HG03439 (cell line): ENCODE results near the gene MRLN.

Source experiments
- ATAC-seq: cut with Tn5 transposase; IDR thresholded peaks from one replicate; pipeline ENCODE4 v1.9.1; 2021; ENCODE audit warnings: mild to moderate bottlenecking, moderate library complexity; ENCODE audit not compliant: unreplicated experiment

The MRLN gene

GRCh38 chr10:59706851-59707797 lies 46.1 kb downstream of the MRLN start:
- ATAC-seq, result no peak

- no peak for ATAC-seq
These were observed 47.3 kb downstream of the MRLN start for GRCh38 chr10:59705931-59706330.

GRCh38 chr10:59704630-59705029 lies 48.6 kb downstream of the MRLN start:
- no peak for ATAC-seq

- ATAC-seq, result no peak
These were observed 50.9 kb downstream of the MRLN start for GRCh38 chr10:59702347-59702746.

- ATAC-seq, result no peak
These were observed 52.5 kb downstream of the MRLN start for GRCh38 chr10:59700709-59701108.

GRCh38 chr10:59698326-59698725 lies 54.9 kb downstream of the MRLN start:
- ATAC-seq, result no peak

GRCh38 chr10:59695637-59696036 lies 57.6 kb downstream of the MRLN start:
- ATAC-seq, result no peak

GRCh38 chr10:59694936-59695335 lies 58.3 kb downstream of the MRLN start:
- ATAC-seq, result no peak

- no peak for ATAC-seq
These were observed 61.1 kb downstream of the MRLN start for GRCh38 chr10:59692113-59692512.

- no peak for ATAC-seq
These were observed 64.3 kb downstream of the MRLN start for GRCh38 chr10:59688921-59689351.

- no peak for ATAC-seq
These were observed 65.6 kb downstream of the MRLN start for GRCh38 chr10:59687657-59688056.
